WTC11 (cell line): ENCODE results near the gene CCDC82. TPM values are rescaled to one million over a fixed set of nuclear protein-coding genes. Genes with fewer than 3 reads are reported as not detected.

Experiments
- ATAC-seq: fragments of 200-7000 bp; cut with Tn5 transposase; 2 replicates; pipeline ENCODE4 v1.10.0; 2021; ENCODE audit warnings: mild to moderate bottlenecking, moderate library complexity
- CTCF ChIA-PET: fragments of 300-600 bp; sonication (Branson Sonifier 250); formaldehyde crosslinking; loops from one replicate; lab custom pipeline; 2021; ENCODE audit warnings: antibody characterized with exemption; lab: Charles Lee
- POLR2A ChIA-PET: fragments of 350-600 bp; sonication (Branson Sonifier 250); formaldehyde crosslinking; loops from one replicate; lab custom pipeline; 2021; ENCODE audit warnings: antibody characterized with exemption; lab: Charles Lee
- DNase-seq: peaks from one replicate; pipeline ENCODE4 v3.0.0; 2021; ENCODE audit warnings: low spot score
- H3K27ac Mint-ChIP-seq: 2 replicates; pipeline ENCODE4 v1.8.0; 2021; ENCODE audit warnings: mixed read lengths
- H3K27me3 Mint-ChIP-seq: 2 replicates; pipeline ENCODE4 v1.8.0; 2021; ENCODE audit warnings: low read depth, mild to moderate bottlenecking, moderate library complexity, mixed read lengths
- H3K36me3 Mint-ChIP-seq: 2 replicates; pipeline ENCODE4 v1.8.0; 2021; ENCODE audit warnings: mixed read lengths
- H3K4me1 Mint-ChIP-seq: 2 replicates; pipeline ENCODE4 v1.8.0; 2022; ENCODE audit warnings: mixed read lengths
- H3K4me3 Mint-ChIP-seq: 2 replicates; pipeline ENCODE4 v1.8.0; 2021; ENCODE audit warnings: mild to moderate bottlenecking, moderate library complexity, mixed read lengths
- H3K9me3 Mint-ChIP-seq: 2 replicates; pipeline ENCODE4 v1.8.0; 2021; ENCODE audit warnings: mixed read lengths
- AR ChIP-seq: fragments of 250-450 bp; sonication (Bioruptor Pico); IDR thresholded peaks from 2 replicates; pipeline ENCODE4 v1.9.0; 2021; ENCODE audit warnings: mild to moderate bottlenecking
- ARID4B ChIP-seq: sonication (generic); formaldehyde crosslinking; IDR thresholded peaks from 2 replicates; pipeline ENCODE4 v1.8.0; 2023; ENCODE audit warnings: missing genetic modification reagents, mild to moderate bottlenecking, borderline replicate concordance
- CDX4 ChIP-seq: fragments of 250-450 bp; sonication (Bioruptor Pico); IDR thresholded peaks from 2 replicates; pipeline ENCODE4 v1.9.0; 2021; ENCODE audit warnings: moderate library complexity, mild to moderate bottlenecking, inconsistent platforms, borderline replicate concordance
- CTCF ChIP-seq: fragments of 200-600 bp; IDR thresholded peaks from 2 replicates; pipeline ENCODE4 v1.8.0; 2022; ENCODE audit warnings: antibody characterized with exemption
- ERG ChIP-seq: fragments of 250-450 bp; sonication (Bioruptor Pico); IDR thresholded peaks from 2 replicates; pipeline ENCODE4 v1.8.0; 2021; ENCODE audit warnings: mild to moderate bottlenecking
- ETV6 ChIP-seq: sonication (generic); formaldehyde crosslinking; IDR thresholded peaks from 2 replicates; pipeline ENCODE4 v1.8.1; 2022; ENCODE audit warnings: mild to moderate bottlenecking, missing genetic modification reagents
- FOXP4 ChIP-seq: sonication (generic); formaldehyde crosslinking; IDR thresholded peaks from 2 replicates; pipeline ENCODE4 v1.8.0; 2022; ENCODE audit warnings: mild to moderate bottlenecking, missing genetic modification reagents
- NR2C2 ChIP-seq: sonication (generic); formaldehyde crosslinking; IDR thresholded peaks from 2 replicates; pipeline ENCODE4 v1.8.0; 2022; ENCODE audit warnings: mild to moderate bottlenecking, missing genetic modification reagents
- SMAD3 ChIP-seq: sonication (generic); formaldehyde crosslinking; IDR thresholded peaks from 2 replicates; pipeline ENCODE4 v1.8.0; 2022; ENCODE audit warnings: missing genetic modification reagents, mild to moderate bottlenecking, borderline replicate concordance
- SMAD4 ChIP-seq: sonication (generic); formaldehyde crosslinking; IDR thresholded peaks from 2 replicates; pipeline ENCODE4 v1.8.0; 2022; ENCODE audit warnings: mild to moderate bottlenecking, missing genetic modification reagents
- ZBTB21 ChIP-seq: sonication (generic); formaldehyde crosslinking; IDR thresholded peaks from 2 replicates; pipeline ENCODE4 v1.8.1; 2023; ENCODE audit warnings: mild to moderate bottlenecking, missing genetic modification reagents, borderline replicate concordance
- total RNA-seq: library from RNA; stranded (reverse); gene quantifications from 3 replicates; pipeline ENCODE4 v1.2.3, GENCODE V29; 2021

The CCDC82 gene
- total RNA-seq, 1 experiment from 2014 or later, result 16.3 TPM

GRCh38 chr11:96342014-96342960 lies 47.4 kb downstream of the CCDC82 start:
- H3K4me1 Mint-ChIP-seq, result peaks cover 54% of the 10 kb centered on the region

GRCh38 chr11:96341211-96342013 lies 48.3 kb downstream of the CCDC82 start:
- DNase-seq (peak; percentile 46), ATAC-seq (peak; percentile 4)
- no peaks in the 10 kb centered on the region for H3K9me3 Mint-ChIP-seq
- CTCF ChIA-PET, result interaction anchor here (0.6 to 5.2 kb wide), 22 partner anchors 10 to 505 kb away, joined by 3 to 107 read pairs (median 6); partner anchors contain the start of genes CCDC82 and JRKL
- H3K4me1 Mint-ChIP-seq, result peaks cover 62% of the 10 kb centered on the region
- no peaks in the 10 kb centered on the region for H3K27me3 Mint-ChIP-seq
- no peaks in the 10 kb centered on the region for H3K36me3 Mint-ChIP-seq
- H3K4me3 Mint-ChIP-seq, result peak overlapping the region; percentile 94
- TF ChIP-seq NR2C2 (CRISPR knock-in tag) (no peak), ZBTB21 (CRISPR knock-in tag) (no peak), ETV6 (CRISPR knock-in tag) (0 out of 2 replicates have a peak, but pooled peaks have one; percentile 19), FOXP4 (CRISPR knock-in tag) (no peak), ARID4B (no peak), CTCF (peak; percentile 17; the same call in 1 of the 2 replicates)
- TF ChIP-seq, all 79 proteins: peak for 2
- H3K27ac Mint-ChIP-seq, result no peak overlapping the region
- POLR2A ChIA-PET, result interaction anchor here (0.7 to 0.9 kb wide), 2 partner anchors 49 to 120 kb away, joined by 3 to 5 read pairs; partner anchors contain the start of genes CCDC82 and JRKL

More at GRCh38 chr11:96342014-96342960, 47.4 kb downstream of the CCDC82 start:
- ChIA-PET POLR2A (interaction anchor here (0.6 to 1.3 kb wide), 7 partner anchors 10 to 552 kb away, joined by 3 to 13 read pairs (median 4); partner anchors contain the start of genes CCDC82, CEP57 and JRKL), CTCF (interaction anchor here (0.6 to 5.2 kb wide), 112 partner anchors 8 to 553 kb away, joined by 3 to 107 read pairs (median 5); partner anchors contain the start of genes CCDC82, FAM76B and JRKL)
- no peak for TF ChIP-seq AR (CRISPR knock-in tag)
- no peak for TF ChIP-seq SMAD3
- no peak for TF ChIP-seq CDX4 (CRISPR knock-in tag)
- TF ChIP-seq ERG (CRISPR knock-in tag), result no peak
- no peak for TF ChIP-seq SMAD4 (CRISPR knock-in tag)
- peak overlapping the region; percentile 94 for H3K4me3 Mint-ChIP-seq
- H3K36me3 Mint-ChIP-seq, result no peaks in the 10 kb centered on the region
- H3K27ac Mint-ChIP-seq, result peak overlapping the region; percentile 80; the same call in 1 of the 2 replicates
- ATAC-seq (no peak), DNase-seq (no peak)
- H3K9me3 Mint-ChIP-seq, result no peaks in the 10 kb centered on the region
- no peaks in the 10 kb centered on the region for H3K27me3 Mint-ChIP-seq
